Measurements from ENCODE around the gene IPO11.

- no peak for TF ChIP-seq YY1 (IDR thresholded peaks at IDR 0.05; ENCODE audit: insufficient read depth, insufficient read length)
- TF ChIP-seq SUZ12 (IDR thresholded peaks at IDR 0.05; ENCODE audit: extremely low read depth, insufficient read depth, insufficient read length) = no peak
These were observed 84.3 kb downstream of the IPO11 start for GRCh38 chr5:62496876-62497275.

Measured in NT2/D1 (cell line).